ENCODE results near the gene MYLIP.

- TF ChIP-seq, protein P1, sequence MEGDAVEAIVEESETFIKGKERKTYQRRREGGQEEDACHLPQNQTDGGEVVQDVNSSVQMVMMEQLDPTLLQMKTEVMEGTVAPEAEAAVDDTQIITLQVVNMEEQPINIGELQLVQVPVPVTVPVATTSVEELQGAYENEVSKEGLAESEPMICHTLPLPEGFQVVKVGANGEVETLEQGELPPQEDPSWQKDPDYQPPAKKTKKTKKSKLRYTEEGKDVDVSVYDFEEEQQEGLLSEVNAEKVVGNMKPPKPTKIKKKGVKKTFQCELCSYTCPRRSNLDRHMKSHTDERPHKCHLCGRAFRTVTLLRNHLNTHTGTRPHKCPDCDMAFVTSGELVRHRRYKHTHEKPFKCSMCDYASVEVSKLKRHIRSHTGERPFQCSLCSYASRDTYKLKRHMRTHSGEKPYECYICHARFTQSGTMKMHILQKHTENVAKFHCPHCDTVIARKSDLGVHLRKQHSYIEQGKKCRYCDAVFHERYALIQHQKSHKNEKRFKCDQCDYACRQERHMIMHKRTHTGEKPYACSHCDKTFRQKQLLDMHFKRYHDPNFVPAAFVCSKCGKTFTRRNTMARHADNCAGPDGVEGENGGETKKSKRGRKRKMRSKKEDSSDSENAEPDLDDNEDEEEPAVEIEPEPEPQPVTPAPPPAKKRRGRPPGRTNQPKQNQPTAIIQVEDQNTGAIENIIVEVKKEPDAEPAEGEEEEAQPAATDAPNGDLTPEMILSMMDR (conservative IDR thresholded peaks at IDR 0.05; ENCODE audit: low read depth in 2 of 2), result no peak
- TF ChIP-seq NANOG (IDR thresholded peaks at IDR 0.05; ENCODE audit: borderline replicate concordance) (no peak), EZH2 (IDR thresholded peaks at IDR 0.05; ENCODE audit: low read depth, unreplicated experiment) (no peak), POLR2AphosphoS5 (IDR thresholded peaks at IDR 0.05; ENCODE audit: low read depth) (no peak), REST (IDR thresholded peaks at IDR 0.05; ENCODE audit: unreplicated experiment) (no peak), ETS1 (IDR thresholded peaks at IDR 0.05) (no peak), EZH2phosphoT487 (IDR thresholded peaks at IDR 0.05; ENCODE audit: unreplicated experiment) (no peak), JUNB (IDR thresholded peaks at IDR 0.05; ENCODE audit: unreplicated experiment) (no peak), CREB1 (CRISPR knock-in tag; IDR thresholded peaks at IDR 0.05; ENCODE audit: low read depth) (no peak), STAT1 (IDR thresholded peaks at IDR 0.05; ENCODE audit: unreplicated experiment) (no peak), ZNF331 (CRISPR knock-in tag; IDR thresholded peaks at IDR 0.05; ENCODE audit: low read depth) (no peak)
- TF ChIP-seq, protein P2, sequence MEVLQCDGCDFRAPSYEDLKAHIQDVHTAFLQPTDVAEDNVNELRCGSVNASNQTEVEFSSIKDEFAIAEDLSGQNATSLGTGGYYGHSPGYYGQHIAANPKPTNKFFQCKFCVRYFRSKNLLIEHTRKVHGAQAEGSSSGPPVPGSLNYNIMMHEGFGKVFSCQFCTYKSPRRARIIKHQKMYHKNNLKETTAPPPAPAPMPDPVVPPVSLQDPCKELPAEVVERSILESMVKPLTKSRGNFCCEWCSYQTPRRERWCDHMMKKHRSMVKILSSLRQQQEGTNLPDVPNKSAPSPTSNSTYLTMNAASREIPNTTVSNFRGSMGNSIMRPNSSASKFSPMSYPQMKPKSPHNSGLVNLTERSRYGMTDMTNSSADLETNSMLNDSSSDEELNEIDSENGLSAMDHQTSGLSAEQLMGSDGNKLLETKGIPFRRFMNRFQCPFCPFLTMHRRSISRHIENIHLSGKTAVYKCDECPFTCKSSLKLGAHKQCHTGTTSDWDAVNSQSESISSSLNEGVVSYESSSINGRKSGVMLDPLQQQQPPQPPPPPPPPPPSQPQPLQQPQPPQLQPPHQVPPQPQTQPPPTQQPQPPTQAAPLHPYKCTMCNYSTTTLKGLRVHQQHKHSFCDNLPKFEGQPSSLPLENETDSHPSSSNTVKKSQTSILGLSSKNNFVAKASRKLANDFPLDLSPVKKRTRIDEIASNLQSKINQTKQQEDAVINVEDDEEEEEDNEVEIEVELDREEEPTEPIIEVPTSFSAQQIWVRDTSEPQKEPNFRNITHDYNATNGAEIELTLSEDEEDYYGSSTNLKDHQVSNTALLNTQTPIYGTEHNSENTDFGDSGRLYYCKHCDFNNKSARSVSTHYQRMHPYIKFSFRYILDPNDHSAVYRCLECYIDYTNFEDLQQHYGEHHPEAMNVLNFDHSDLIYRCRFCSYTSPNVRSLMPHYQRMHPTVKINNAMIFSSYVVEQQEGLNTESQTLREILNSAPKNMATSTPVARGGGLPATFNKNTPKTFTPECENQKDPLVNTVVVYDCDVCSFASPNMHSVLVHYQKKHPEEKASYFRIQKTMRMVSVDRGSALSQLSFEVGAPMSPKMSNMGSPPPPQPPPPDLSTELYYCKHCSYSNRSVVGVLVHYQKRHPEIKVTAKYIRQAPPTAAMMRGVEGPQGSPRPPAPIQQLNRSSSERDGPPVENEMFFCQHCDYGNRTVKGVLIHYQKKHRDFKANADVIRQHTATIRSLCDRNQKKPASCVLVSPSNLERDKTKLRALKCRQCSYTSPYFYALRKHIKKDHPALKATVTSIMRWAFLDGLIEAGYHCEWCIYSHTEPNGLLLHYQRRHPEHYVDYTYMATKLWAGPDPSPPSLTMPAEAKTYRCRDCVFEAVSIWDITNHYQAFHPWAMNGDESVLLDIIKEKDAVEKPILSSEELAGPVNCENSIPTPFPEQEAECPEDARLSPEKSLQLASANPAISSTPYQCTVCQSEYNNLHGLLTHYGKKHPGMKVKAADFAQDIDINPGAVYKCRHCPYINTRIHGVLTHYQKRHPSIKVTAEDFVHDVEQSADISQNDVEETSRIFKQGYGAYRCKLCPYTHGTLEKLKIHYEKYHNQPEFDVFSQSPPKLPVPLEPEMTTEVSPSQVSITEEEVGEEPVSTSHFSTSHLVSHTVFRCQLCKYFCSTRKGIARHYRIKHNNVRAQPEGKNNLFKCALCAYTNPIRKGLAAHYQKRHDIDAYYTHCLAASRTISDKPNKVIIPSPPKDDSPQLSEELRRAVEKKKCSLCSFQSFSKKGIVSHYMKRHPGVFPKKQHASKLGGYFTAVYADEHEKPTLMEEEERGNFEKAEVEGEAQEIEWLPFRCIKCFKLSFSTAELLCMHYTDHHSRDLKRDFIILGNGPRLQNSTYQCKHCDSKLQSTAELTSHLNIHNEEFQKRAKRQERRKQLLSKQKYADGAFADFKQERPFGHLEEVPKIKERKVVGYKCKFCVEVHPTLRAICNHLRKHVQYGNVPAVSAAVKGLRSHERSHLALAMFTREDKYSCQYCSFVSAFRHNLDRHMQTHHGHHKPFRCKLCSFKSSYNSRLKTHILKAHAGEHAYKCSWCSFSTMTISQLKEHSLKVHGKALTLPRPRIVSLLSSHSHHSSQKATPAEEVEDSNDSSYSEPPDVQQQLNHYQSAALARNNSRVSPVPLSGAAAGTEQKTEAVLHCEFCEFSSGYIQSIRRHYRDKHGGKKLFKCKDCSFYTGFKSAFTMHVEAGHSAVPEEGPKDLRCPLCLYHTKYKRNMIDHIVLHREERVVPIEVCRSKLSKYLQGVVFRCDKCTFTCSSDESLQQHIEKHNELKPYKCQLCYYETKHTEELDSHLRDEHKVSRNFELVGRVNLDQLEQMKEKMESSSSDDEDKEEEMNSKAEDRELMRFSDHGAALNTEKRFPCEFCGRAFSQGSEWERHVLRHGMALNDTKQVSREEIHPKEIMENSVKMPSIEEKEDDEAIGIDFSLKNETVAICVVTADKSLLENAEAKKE (CRISPR knock-in tag; IDR thresholded peaks at IDR 0.05), result no peak
Measured at GRCh38 chr6:16097382-16098171, 31.3 kb upstream of the MYLIP start.
